ENCODE results near the gene PLEKHA1.

DNA sequence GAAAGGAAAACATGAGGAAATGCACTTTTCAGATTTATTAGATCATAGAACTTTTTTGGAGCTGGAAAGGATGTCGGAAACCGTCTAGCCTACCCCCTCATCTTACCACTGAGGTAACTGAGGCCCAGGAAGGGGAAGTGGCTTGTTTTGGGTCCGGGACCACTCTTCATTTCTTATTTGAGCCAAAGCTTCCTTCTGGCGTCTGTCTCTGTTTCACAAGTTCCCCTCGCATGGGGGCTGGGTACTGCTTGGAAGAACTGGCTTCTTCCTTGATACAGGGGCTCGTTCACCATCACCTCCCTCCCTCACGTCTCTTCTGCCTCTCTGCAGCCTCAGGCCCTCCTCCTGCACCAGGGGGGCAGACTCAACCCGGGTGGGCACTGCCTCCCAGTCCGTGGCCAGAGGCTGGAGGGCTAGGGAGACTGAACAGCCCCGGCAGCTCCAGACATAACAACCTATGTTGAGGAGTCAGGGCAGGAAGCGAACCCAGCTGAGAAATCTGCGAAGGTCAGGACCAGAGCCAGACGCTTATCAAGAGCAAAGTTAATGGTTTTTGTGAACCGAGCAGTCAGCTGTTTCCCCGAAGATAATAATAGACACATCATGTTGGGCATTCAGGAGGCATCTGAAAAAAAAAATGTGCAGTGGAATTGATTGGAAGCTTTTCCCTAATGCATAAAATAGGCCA, 99.8 kb downstream of the PLEKHA1 start:
- TF ChIP-seq GATA2 (IDR thresholded peaks at IDR 0.05; ENCODE audit: low read depth, low read length) (no peak), GATA3 (IDR thresholded peaks at IDR 0.05; ENCODE audit: low read depth, low read length) (no peak)
